GM12891 (cell line): ENCODE results near the gene ROR1.

Source experiments
- PAX5 ChIP-seq: IDR thresholded peaks from 2 replicates; pipeline ENCODE4 v1.6.1; 2011; ENCODE audit warnings: low read length, moderate library complexity, mild to moderate bottlenecking; ENCODE audit not compliant: insufficient read depth, severe bottlenecking
- POLR2A ChIP-seq: IDR thresholded peaks from 2 replicates; pipeline ENCODE4 v1.6.1; 2011; ENCODE audit warnings: low read depth, low read length, control low read depth
- POLR2AphosphoS5 ChIP-seq: IDR thresholded peaks from 2 replicates; pipeline ENCODE4 v1.6.1; 2011; ENCODE audit warnings: low read depth, low read length, control low read depth
- POU2F2 ChIP-seq: IDR thresholded peaks from 2 replicates; pipeline ENCODE4 v1.6.1; 2011; ENCODE audit warnings: low read depth, mild to moderate bottlenecking, control low read depth, low read length, moderate library complexity
- SPI1 ChIP-seq: IDR thresholded peaks from 2 replicates; pipeline ENCODE4 v1.6.1; 2011; ENCODE audit warnings: low read depth, low read length, control low read depth
- TAF1 ChIP-seq: IDR thresholded peaks from 2 replicates; pipeline ENCODE4 v1.6.1; 2011; ENCODE audit warnings: low read depth, low read length, control low read depth

DNA sequence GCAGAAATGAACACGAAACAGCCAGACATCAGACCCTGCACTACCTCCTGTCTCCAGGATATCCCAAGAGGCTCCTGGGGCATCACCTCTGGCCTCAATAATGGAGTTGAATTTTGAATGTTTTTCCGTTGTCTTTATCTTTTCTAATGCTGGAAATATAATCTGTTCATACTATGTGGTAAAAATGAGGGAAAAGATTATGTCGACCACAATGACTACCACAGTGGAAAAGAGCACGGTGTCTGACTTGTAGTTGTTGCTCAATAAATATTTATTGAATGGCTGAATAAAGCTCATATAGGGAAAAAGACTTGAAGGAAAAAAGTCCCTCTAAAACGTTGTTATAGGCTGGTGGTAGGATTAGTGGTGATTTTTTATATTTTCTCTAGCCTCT, 44.6 kb upstream of the ROR1 start:
- TF ChIP-seq POLR2AphosphoS5 = no peak
- TF ChIP-seq POLR2A = no peak
- TF ChIP-seq TAF1 = no peak
- no peak for TF ChIP-seq POU2F2
- no peak for TF ChIP-seq SPI1
- TF ChIP-seq PAX5 = no peak
